T1000 (cell line): ENCODE results near the gene OGT.
"Not testable (repeated sequence)": the region's sequence is repeated elsewhere in the genome, so short reads cannot be mapped to it uniquely, and the experiment has no call there.

Experiments used
- DNase-seq: peaks from one replicate; lab custom pipeline; 2025; ENCODE audit warnings: mixed read lengths; lab: John Stamatoyannopoulos, UW

OGT gene

GRCh38 chrX:71532753-71533425 lies at the start of gene OGT:
TSS of gene OGT (plus strand) at chrX:71533104. CDS start at chrX:71533300, 196 bp downstream.
- DNase-seq, result peak; percentile 91

GRCh38 chrX:71487814-71488213 lies 45.1 kb upstream of the OGT start:
- DNase-seq, result no peak

- DNase-seq, result no peak
Observed at GRCh38 chrX:71489540-71489939, 43.4 kb upstream of the OGT start.

DNA sequence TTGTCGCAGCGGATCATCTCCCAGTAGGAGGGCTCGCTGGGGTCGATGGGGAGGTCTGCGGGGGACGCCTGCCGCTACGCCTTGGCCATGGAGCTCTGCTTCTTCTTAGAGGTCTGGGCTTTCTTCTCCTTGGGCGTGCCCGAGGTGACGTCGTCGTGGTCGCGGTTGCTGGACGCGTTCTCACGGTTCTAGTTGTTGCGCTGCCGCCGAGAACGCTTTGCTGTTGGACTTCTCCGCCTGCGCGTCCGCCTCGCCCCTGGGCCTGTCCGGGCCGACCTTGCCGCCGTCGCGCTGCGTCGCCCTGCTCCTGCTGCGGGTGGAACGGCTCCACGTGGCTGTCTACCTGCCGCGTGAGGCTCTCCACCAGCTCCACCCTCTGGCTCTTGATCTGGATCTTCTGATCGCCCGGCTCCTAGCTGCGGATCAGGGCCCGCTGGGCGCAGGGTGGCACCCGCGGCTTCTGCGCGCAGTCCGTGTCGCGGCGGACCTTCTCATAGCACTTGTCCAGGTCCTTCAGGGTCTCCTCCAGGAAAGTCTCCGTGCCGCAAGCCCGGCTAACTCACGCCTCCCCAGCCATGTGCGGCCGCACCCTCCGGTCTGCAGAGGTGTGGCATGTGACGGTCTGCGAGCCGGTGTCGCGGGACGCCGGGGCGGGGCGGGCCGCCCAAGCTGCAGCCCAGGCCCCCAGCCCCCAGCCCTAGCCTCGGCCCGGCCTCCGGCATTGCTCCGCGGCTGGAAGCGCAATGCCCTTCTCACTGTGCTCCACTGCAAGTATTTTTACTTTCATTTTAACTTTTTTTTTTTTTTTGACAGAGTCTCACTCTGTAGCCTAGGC lies 40.5 kb upstream of the OGT start:
- no peak for DNase-seq

GRCh38 chrX:71493111-71493613 lies 39.7 kb upstream of the OGT start:
- no peak for DNase-seq

DNA sequence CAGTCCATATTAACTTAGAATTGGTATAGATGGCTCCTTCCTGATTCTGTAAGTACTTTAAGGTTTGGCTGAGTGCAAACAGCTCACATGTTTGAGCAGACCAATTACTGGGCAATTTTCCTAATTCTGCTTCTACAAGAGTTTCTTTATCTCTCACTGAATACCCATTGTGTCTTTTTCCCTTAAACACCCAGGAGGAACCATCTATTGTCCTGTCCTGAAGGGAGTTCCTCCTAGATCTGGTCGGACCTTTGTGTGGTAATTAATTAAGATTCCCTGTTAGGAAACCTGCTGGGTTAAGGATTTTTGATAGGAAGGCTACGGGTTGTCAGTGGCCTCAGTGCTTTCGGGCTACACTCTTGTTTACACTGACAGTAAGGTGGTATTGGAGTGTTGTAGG lies 36.9 kb upstream of the OGT start:
- DNase-seq, result not testable (repeated sequence)

DNA sequence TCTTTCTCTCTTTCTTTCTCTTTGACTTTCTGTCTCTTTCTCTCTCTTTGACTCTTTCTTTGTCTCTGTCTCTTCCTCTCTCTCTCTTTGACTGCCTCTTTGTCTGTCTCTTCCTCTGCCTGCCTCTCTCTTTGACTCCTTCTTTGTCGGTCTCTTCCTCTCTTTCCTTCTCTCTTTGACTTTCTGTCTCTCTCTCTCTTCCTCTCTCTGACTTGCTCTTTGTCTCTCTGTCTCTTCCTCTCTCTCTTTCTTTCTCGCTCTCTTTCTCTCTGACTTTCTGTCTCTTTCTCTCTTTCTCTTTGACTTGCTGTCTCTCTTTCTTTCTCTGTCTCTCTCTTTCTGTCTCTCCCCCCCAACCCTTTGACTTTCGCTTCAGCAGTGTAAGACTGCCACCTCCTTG lies 36.4 kb upstream of the OGT start:
- DNase-seq, result no peak

- DNase-seq, result not testable (repeated sequence)
Observed at GRCh38 chrX:71502080-71502479, 30.8 kb upstream of the OGT start.

GRCh38 chrX:71504346-71504745 lies 28.6 kb upstream of the OGT start:
- DNase-seq, result no peak

DNA sequence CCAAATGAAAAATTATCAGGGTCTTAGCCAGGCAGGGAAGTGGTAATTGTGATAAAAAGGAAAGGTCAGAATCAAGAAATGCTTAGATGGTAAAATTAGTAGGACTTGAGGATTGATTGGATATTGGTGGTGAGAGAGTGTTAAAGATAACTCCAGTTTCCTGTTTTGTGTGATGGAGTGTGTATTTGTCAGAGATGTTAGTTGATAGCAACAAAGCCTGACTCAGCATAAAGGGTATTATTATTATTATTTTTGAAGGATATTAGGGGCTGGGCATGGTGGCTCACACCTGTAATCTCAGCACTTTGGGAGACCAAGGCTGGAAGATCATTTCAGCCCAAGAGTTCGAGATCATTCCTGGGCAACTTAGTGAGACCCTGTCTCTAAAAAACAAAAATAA lies 23.6 kb upstream of the OGT start:
- DNase-seq, result no peak

DNA sequence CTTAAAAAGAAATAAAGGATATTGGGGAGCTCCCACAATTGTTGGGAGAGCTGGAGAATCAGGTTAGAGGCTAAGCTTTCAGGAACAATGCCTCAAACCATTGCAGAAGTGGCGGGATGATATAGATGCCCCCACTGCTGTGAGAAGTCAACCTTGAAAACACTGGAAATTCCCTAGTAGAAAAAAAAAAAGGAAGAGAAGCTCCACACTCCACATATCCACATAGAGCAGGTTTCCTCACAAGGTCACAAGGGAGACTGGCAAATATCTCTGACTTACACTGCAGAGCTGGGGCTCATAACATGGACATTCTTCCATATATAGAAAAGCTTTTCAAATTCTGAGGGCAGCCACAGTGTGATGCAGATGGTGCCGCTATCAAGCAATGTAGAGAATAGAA lies 22.7 kb upstream of the OGT start:
- DNase-seq, result no peak

GRCh38 chrX:71513731-71514130 lies 19.2 kb upstream of the OGT start:
- not testable (repeated sequence) for DNase-seq

DNA sequence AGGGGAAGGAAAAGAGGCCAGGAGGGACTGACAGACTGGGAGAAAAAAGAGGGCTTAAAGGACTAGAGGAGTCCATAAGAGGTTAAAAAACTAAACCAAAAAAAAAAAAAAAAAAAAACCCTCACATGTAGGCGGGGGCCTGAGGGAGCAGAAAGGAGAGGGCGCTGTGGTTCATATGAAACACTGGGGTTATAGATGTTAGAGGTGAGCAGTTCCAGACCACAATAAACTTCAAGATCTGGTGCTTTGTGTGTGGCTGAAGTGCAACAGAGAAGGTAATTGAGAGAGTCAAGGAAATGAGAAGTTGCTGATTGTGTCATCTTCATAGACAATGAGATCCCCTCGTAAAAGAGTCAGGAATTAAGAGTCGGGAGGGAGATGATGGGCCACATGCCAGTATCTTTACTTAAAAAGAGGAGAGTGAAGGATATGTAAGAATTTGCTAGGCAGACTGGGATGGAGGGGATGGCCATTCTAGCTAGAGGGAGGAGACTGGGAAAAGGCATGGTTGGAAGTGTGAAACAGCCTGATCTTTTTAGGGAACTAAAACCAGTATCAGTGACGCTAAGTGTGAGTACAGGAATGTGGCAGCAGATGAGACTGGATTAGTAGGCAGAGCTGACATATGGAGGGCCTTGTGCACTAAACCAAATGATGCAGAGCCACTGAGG lies 18.4 kb upstream of the OGT start:
- no peak for DNase-seq

DNA sequence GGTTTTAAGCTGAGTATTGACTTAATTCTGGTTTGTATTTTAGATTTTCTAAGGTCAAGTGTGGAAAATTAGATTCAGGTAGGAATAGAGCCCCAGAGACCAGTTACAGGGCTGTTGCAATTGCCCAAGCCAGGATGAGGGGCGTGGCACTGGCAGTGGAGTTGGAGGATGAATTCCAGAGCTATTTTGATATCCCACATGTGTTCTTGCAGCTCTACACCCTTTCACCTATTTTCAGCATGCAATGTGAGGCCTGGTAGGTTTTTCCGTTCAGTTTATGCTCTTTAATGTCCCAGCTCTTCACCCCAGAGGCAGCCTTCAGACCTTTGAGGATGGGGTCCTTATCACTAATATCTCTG lies 17.9 kb upstream of the OGT start:
- no peak for DNase-seq

DNA sequence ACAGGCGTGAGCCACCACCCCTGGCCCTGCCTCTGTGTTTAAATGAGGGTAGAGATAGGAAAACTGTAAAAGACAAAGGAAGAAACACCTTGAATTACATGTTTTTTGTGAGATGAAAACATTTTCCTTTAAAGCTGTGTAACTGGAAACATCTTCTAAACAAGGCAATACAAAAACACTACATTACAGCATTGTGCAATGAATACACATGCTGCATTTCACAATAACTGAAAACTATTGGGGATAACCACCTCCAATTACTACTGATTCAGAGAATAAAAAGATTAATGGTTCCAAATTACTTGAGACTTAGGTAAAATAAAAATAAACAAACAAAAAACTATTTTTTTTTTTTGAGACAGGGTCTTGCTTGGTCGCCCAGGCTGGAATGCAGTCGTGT lies 7.6 kb upstream of the OGT start:
- DNase-seq, result no peak

GRCh38 chrX:71532078-71532752 lies 689 bp upstream of the OGT start:
- DNase-seq, result peak; percentile 30

GRCh38 chrX:71533516-71533850 lies 579 bp downstream of the OGT start:
- no peak for DNase-seq

DNA sequence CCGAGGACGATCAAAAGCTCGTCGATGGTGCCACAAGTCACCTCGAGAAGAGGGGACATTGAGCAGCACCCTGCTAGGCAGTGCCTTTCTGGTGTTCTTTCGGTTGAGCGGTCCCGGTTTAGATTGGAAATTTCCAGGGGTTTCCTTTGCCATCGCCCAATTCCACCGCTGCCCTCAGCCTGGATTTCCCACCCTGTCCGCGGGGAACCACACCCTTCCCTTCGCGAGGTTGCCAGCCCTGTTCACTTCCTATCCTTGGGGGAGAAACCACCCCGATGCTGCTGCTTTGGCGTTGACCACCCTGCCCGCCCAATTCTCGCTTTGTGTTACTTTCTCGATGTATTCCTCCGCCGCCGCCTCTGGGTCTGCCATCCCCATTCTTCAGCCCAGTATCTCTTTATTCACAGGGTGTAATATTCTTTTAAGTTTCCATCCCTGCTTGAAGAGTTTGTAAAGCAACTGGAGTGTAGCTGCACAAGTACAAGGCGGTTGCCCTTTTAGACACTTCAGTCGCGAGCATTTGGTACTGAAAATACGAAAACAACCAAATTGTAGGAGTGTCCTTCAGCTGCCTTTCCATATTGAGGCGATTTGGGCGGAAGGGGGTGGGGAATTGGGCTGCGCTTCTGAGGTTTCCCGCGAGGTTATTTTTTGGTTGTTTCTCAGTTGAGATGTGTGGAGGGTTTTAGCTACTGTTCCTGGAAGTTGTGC lies 1.1 kb downstream of the OGT start:
- no peak for DNase-seq

- no peak for DNase-seq
Observed at GRCh38 chrX:71534773-71535544, 2.1 kb downstream of the OGT start.

DNA sequence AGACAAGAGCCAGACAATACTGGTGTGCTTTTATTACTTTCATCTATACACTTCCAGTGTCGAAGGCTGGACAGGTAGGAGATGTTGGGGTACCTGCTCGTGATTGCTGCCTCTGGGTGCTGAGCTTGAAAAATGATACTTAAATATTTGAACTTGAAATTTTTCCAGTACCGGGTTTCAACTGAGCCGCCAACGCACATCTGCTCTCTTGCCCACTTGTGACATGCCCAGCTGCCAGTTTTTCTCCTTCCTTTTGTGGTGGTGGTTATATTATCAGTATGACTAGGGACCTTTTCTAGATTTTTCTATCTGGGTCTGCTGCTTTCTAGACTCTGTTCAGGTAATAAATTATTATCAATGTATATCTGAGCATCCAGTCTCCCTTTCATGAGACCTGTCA lies 3.4 kb downstream of the OGT start:
- DNase-seq, result no peak

GRCh38 chrX:71537743-71538142 lies 4.8 kb downstream of the OGT start:
- no peak for DNase-seq
